ENCODE data around the gene IHH.

The IHH gene

GRCh38 chr2:219016721-219017120, 44.0 kb downstream of the IHH start (continued):
- TF ChIP-seq ZNF362 (tag by site-specific recombination; IDR thresholded peaks at IDR 0.05) (no peak), PRDM1 (tag by site-specific recombination; IDR thresholded peaks at IDR 0.05) (no peak), WT1 (tag by site-specific recombination; IDR thresholded peaks at IDR 0.05) (no peak), TCF7L2 (IDR thresholded peaks at IDR 0.05; ENCODE audit: borderline replicate concordance, low read depth, low read length) (no peak)

- no peak for TF ChIP-seq PRDM2 (tag by site-specific recombination; IDR thresholded peaks at IDR 0.05; ENCODE audit: borderline replicate concordance)
- peak; percentile 49; the same call in 1 of the 2 replicates for TF ChIP-seq ZNF362 (tag by site-specific recombination; IDR thresholded peaks at IDR 0.05)
- TF ChIP-seq GLIS1 (tag by site-specific recombination; IDR thresholded peaks at IDR 0.05) = peak; percentile 81
- TF ChIP-seq ZNF558 (tag by site-specific recombination; IDR thresholded peaks at IDR 0.05) = no peak
- peak; percentile 77 for TF ChIP-seq ATF2 (tag by site-specific recombination; IDR thresholded peaks at IDR 0.05; ENCODE audit: low read depth)
- peak; percentile 90 for TF ChIP-seq ZIC2 (tag by site-specific recombination; IDR thresholded peaks at IDR 0.05)
- no peak overlapping the region for H3K27ac ChIP-seq (ENCODE audit: extremely low read depth, low read depth, low read length)
- no peak overlapping the region for H3K4me3 ChIP-seq (ENCODE audit: low read depth, low read length)
- POLR2A ChIA-PET = no interaction called here
- H3K36me3 ChIP-seq (ENCODE audit: control insufficient read depth in 2 of 2, insufficient read depth in 1 of 2, low read length in 2 of 2) = no peaks in the 10 kb centered on the region
- no peaks in the 10 kb centered on the region for H3K4me1 ChIP-seq (ENCODE audit: control insufficient read depth, insufficient read depth, low read length)
- no peaks in the 10 kb centered on the region for H3K9me3 ChIP-seq (ENCODE audit: control insufficient read depth, insufficient read depth, low read depth, low read length)
- CTCF ChIA-PET = interaction anchor here (0.6 to 3.3 kb wide), 18 partner anchors 8 to 514 kb away, joined by 3 to 17 read pairs (median 4); no protein-coding TSS in a partner anchor
These were observed 49.8 kb downstream of the IHH start for GRCh38 chr2:219010873-219011272.

- CTCF ChIA-PET = interaction anchor here (0.6 to 3.3 kb wide), 16 partner anchors 8 to 602 kb away, joined by 3 to 17 read pairs (median 4); no protein-coding TSS in a partner anchor
- POLR2A ChIA-PET = no interaction called here
- peak; percentile 79 for TF ChIP-seq CTCF (tag by site-specific recombination; IDR thresholded peaks at IDR 0.05)
- no peak for TF ChIP-seq SETDB1 (IDR thresholded peaks at IDR 0.05; ENCODE audit: insufficient read length, low read length)
- no peak for TF ChIP-seq OSR2 (tag by site-specific recombination; IDR thresholded peaks at IDR 0.05)
- no peak for TF ChIP-seq ZNF37A (tag by site-specific recombination; IDR thresholded peaks at IDR 0.05)
- no peak for TF ChIP-seq ZSCAN4 (tag by site-specific recombination; IDR thresholded peaks at IDR 0.05)
- no peak for TF ChIP-seq ZNF302 (tag by site-specific recombination; IDR thresholded peaks at IDR 0.05; ENCODE audit: low read depth)
- no peak for TF ChIP-seq ZNF701 (tag by site-specific recombination; IDR thresholded peaks at IDR 0.05)
- TF ChIP-seq ZNF2 (tag by site-specific recombination; IDR thresholded peaks at IDR 0.05) = no peak
- no peak for TF ChIP-seq ATF2 (tag by site-specific recombination; IDR thresholded peaks at IDR 0.05; ENCODE audit: low read depth)
- no peak for TF ChIP-seq ZNF501 (tag by site-specific recombination; IDR thresholded peaks at IDR 0.05)
These were observed 50.5 kb downstream of the IHH start for GRCh38 chr2:219010162-219010756.

More at GRCh38 chr2:219010162-219010756, 50.5 kb downstream of the IHH start:
- Histone ChIP-seq H3K4me3 (ENCODE audit: low read depth, low read length) (no peak overlapping the region), H3K36me3 (ENCODE audit: control insufficient read depth in 2 of 2, insufficient read depth in 1 of 2, low read length in 2 of 2) (no peaks in the 10 kb centered on the region), H3K4me1 (ENCODE audit: control insufficient read depth, insufficient read depth, low read length) (no peaks in the 10 kb centered on the region), H3K27ac (ENCODE audit: extremely low read depth, low read depth, low read length) (no peak overlapping the region), H3K9me3 (ENCODE audit: control insufficient read depth, insufficient read depth, low read depth, low read length) (no peaks in the 10 kb centered on the region)
